Measurements from ENCODE around the gene FAM221B. TPM values are rescaled to one million over a fixed set of nuclear protein-coding genes. Genes with fewer than 3 reads are reported as not detected.

FAM221B gene
- total and polyA plus RNA-seq, 2 experiments from 2014 or later, result 0.47 TPM; not detected in 1

- TF ChIP-seq ZNF462 (CRISPR knock-in tag; IDR thresholded peaks at IDR 0.05) (no peak), ZNF114 (CRISPR knock-in tag; IDR thresholded peaks at IDR 0.05) (no peak), POLR2AphosphoS5 (IDR thresholded peaks at IDR 0.05; ENCODE audit: low read depth) (peak; percentile 88), EZH2phosphoT487 (IDR thresholded peaks at IDR 0.05; ENCODE audit: unreplicated experiment) (no peak)
Measured at GRCh38 chr9:35814841-35815543, 13.5 kb downstream of the FAM221B start, which contains the start of gene HINT2 (continued).

- Histone ChIP-seq H3K27me3 (ENCODE audit: insufficient read depth) (no peaks in the 10 kb centered on the region), H3K9me2 (ENCODE audit: insufficient read depth) (no peaks in the 10 kb centered on the region; the same call in 1 of the 2 replicates), H2AFZ (peak overlapping the region; percentile 78; the same call in 1 of the 2 replicates), H3K36me3 (ENCODE audit: insufficient read depth) (no peaks in the 10 kb centered on the region), H3K4me1 (ENCODE audit: insufficient read depth) (peaks cover 18% of the 10 kb centered on the region), H3F3A (replicated peaks; ENCODE audit: low read depth) (peaks cover 6% of the 10 kb centered on the region), H3K27ac (ENCODE audit: low read depth) (peak overlapping the region; percentile 91), H3K4me3 (peak overlapping the region; percentile 48), H4K20me1 (replicated peaks; ENCODE audit: insufficient read depth) (no peaks in the 10 kb centered on the region), H3K4me2 (peak overlapping the region; percentile 91), H3K79me2 (replicated peaks; ENCODE audit: insufficient read depth) (no peaks in the 10 kb centered on the region)
- Mint-ChIP-seq H3K9me3 (peaks cover 3% of the 10 kb centered on the region; the same call in 2 of the 3 replicates), H3K27ac (peak overlapping the region; percentile 90), H3K36me3 (ENCODE audit: low read depth) (peaks cover 7% of the 10 kb centered on the region; the same call in 1 of the 3 replicates), H3K4me3 (peak overlapping the region; percentile 85), H3K4me1 (peaks cover 24% of the 10 kb centered on the region), H3K27me3 (ENCODE audit: insufficient read depth, low read depth, poor library complexity) (peaks cover 9% of the 10 kb centered on the region)
- TF ChIP-seq ZNF114 (CRISPR knock-in tag; IDR thresholded peaks at IDR 0.05) (no peak), CREB1 (CRISPR knock-in tag; IDR thresholded peaks at IDR 0.05; ENCODE audit: low read depth) (no peak), CTCF (conservative IDR thresholded peaks at IDR 0.05; ENCODE audit: low read depth in 2 of 2) (peak; percentile 41 to 51)
- DNase-seq (ENCODE audit: low spot score) (peak; percentile 87), ATAC-seq (peak; percentile 62)
Measured at GRCh38 chr9:35814106-35814840, 14.3 kb downstream of the FAM221B start.

Measured in GM23338 (cell line).